GM12874 (cell line): Measurements from ENCODE around the gene HSPA12A.

Experiments
- TF ChIP-seq, protein P1 (sequence below): IDR thresholded peaks from 2 replicates; pipeline ENCODE4 v1.5.1; 2011; ENCODE audit warnings: low read depth, mild to moderate bottlenecking, control low read depth, low read length, moderate library complexity; ENCODE audit not compliant: insufficient read depth

HSPA12A gene

DNA sequence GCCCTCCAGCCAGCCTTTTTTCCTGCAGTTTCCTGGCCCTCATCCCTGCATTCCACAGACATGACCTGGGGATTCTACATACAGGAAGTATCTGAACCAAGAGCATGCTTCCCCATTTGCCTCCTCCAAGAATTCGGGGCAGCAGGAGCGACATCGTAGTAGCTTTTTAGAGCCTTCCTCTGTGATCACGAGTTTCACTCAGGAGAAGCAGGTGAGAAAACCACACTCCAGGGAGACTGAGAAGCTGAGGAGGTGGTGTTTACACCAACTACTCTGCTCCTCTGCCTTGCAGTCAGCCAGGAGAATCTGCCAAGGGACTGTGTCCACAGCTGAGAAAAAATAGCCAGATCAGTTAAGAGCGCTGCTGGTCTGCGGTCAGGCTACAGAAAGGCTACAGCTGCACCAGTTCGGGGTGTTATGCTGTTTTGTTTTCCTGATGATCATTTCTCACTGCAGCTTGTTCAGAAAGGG, 54.1 kb downstream of the HSPA12A start:
- TF ChIP-seq, protein P1, sequence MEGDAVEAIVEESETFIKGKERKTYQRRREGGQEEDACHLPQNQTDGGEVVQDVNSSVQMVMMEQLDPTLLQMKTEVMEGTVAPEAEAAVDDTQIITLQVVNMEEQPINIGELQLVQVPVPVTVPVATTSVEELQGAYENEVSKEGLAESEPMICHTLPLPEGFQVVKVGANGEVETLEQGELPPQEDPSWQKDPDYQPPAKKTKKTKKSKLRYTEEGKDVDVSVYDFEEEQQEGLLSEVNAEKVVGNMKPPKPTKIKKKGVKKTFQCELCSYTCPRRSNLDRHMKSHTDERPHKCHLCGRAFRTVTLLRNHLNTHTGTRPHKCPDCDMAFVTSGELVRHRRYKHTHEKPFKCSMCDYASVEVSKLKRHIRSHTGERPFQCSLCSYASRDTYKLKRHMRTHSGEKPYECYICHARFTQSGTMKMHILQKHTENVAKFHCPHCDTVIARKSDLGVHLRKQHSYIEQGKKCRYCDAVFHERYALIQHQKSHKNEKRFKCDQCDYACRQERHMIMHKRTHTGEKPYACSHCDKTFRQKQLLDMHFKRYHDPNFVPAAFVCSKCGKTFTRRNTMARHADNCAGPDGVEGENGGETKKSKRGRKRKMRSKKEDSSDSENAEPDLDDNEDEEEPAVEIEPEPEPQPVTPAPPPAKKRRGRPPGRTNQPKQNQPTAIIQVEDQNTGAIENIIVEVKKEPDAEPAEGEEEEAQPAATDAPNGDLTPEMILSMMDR: no peak

DNA sequence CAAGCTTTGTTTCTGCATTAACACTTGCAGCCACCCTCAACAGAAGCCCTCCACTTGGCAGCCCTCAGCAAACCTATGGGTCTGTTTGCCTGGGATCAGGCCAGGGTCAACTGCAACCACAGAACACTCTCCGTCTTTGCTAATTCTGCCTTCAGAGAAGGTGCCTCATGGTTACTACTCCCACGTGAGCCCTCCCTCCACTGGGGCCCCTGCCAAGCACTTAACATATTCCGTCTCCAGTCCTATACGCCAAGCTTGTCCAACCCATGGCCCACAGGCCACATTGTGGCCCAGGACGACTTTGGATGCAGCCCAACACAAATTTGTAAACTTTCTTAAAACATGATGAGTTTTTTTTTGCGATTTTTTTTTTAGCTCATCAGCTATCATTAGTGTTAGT, 54.7 kb downstream of the HSPA12A start:
- TF ChIP-seq, protein P1: no peak

DNA sequence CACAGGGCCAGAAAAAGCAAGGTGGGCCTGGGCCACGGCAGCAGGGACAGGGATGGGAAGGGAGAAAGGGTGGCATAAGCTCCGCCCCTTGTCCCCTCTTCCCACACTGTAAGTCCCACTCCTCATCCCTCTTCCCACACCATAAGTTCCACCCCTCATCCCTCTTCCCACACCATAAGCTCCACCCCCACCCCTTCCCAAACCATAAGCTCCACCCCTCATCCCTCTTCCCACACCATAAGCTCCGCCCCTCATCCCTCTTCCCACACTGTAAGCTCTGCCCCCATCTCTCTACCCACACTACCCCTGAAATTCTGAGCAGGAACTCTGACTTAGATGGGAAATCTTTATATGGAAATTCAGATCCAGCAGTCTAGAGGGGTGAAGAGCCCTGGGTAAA, 55.7 kb downstream of the HSPA12A start:
- TF ChIP-seq, protein P1: no peak

DNA sequence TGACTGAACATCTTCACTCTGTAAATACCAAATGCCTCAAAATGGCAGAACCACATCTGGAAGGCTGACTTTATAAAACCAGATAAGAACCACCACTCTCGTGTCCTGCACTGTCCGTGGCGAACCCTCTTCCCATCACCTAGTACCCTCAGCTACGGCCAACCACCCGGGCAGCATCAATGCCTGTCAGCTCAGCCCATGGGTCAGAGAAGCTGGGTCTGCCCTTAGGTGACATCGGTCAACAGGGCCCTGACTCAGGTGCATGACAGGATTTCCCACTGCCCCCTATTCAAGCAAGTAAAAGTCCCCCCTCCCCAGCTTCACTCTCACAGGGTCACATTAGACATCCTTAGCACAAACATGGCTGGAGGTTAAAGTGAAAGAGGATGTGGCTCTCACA, 56.6 kb downstream of the HSPA12A start:
- TF ChIP-seq, protein P1: no peak

DNA sequence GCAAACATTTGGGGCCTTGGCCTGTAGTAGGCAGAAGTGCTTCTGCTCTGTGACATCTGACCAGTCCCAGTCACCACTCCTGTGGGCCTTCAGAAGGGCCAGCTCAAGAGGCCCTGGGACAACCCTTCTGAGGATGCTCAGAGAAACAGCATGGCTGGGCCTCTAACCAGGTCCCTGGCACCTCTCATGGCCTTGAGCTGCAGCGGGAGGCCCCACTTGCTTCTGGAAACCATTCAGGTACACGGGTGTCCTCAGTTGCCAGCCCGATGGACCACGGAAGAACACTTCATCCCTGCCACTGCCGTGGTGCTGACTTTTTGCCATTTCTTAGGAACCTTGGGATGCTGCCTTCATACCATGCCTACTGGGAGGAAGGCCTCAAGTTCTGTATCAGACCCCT, 57.6 kb downstream of the HSPA12A start:
- TF ChIP-seq, protein P1: no peak

DNA sequence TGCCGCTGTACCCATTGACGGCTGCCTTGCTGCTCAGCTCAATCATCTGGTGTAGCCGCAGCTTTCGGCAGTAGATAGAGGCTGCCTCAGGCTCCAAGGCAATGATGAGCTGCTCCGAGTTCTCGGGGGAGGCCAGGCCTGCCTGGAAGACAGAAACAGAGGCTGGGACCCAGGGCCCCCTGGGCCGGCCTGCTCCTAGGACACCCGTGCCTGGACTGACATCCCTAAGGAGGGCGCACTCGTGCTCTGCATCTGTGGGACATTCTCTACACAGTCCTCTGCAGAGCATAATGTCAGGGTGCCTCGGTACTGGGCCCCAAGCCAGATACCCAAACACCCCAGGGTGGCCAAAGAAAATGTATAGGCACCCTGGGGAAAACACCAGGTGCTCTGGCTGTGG, 58.5 kb downstream of the HSPA12A start:
- TF ChIP-seq, protein P1: no peak

DNA sequence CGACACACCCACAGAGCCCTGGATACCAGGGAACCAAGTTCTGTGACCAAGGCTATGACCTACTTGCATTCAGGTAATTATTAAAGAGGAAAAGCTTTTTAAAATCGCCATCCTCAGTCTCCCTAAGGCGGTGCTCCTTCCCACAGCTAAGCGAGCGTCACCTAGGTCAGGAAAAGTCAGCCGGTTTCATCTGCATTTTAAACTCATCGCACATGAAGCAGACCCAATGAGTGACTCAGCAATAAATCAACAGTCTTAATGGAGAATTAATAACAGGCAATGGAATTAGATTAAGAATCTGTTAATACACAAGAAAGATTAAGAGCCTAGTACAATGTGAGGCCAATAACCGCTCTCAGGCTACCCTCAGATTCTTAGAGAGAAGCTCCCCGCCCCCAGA, 59.2 kb downstream of the HSPA12A start:
- TF ChIP-seq, protein P1: no peak

DNA sequence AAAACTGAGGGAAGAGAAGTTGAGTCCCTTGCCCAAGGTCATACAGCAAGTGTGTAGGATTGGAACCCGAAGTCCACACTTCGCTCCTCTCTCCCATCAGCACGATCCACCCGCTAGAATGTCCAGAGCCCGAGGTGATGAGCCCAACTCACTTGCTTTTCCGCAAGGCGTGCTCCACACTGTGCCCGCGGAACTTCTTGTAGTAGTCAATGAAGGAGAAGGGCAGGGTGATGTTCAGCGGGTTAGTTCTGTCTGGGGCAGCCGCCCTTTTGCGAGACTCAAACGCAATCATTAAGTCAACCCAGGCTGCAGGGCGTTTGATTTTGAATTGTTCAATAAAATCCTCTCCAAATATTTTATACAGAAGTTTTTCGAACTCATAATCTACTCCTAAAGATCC, 63.0 kb downstream of the HSPA12A start:
- TF ChIP-seq, protein P1: no peak
